HG03469 (cell line): ENCODE measurements around the gene GRK5.

ENCODE experiments used
- ATAC-seq: cut with Tn5 transposase; IDR thresholded peaks from one replicate; pipeline ENCODE4 v1.9.1; 2021; ENCODE audit warnings: mild to moderate bottlenecking, moderate library complexity, moderate number of reproducible peaks; ENCODE audit not compliant: unreplicated experiment

The GRK5 gene

DNA sequence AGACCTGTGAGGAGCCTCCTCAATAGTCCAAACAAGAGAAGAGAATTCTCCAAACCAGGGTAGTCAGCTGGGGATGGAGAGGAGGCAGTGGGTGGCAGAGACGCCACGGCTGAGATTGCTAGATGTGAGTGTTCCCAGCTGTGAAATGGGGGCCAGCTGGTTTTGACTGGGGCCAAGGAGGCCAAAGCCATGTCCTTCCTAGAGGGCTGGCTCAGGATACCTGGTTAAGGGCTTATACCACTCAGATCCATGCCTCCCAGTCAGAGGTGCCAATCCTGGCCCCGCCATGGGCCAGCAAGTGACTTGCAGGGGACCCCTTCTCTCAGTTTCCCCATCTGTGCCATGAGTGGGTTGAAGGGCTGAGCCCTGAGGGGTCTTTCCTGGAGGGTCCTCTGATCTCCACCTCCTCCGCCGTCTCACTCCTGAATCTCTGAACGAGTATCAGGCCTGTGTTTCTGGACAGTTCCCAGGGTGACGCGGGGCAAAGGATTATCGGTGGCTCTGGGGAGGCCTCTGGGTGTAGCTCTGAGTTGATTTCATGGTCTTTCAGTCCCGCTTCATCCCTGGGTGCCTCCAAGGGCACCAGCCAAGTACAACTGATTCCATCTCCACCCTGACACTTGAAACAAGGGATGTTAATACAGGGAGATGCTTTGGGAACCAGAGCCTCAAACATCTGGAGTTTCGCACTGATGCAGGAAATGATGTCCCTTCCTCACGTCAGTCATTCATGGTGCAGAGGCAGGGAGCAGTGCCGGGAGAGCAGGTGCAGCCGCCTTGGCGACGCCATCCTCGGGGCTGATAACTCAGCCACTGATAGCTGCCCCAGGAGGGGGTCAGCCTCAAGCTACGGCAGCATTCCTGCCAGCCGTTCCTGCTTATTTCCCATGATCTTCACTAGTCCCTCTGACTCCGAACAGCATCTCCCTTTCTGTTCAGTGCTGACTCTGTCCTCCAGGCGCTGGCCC, 208.4 kb downstream of the GRK5 start:
- no peak for ATAC-seq

GRCh38 chr10:119416855-119417254, 209.5 kb downstream of the GRK5 start:
- no peak for ATAC-seq

DNA sequence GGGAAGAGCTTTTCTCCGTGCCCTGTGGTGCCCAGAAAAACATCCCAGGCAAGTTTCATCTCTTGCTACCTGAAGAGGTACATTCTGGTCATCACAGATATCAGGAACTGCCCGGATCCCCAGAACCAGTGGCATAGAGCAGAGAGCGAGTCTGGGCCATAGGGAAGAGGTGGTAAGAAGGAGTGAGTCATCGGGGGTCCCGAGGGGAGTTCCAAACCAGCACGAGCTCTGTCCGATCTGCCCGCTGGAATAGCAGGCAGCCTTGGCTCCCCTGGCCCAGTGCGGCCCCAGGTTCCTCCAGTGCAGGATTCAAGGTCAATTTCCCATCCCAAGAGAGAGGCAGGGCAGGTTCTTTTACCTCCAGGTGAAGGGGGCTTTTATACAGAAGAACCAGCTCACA, 210.5 kb downstream of the GRK5 start:
- no peak for ATAC-seq

DNA sequence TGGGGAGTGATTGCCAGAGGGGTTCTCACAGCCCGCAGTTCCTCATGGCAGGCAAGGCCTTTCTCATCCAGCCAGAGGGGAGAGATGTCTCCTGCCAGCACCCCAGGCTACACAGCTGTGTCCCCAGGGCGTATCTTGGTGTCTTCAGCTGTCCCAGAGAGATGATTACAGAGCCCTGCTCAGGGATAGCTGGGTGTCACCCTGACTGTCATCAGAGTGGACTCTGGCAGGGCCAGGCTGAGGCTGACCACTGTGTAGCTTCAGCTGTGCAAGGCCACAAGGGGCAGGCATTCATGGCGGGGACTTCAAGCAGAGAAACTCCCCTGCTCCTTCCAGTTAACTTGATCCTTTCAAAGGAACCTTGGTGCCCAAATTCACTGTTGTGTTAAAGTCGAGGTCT, 211.0 kb downstream of the GRK5 start:
- no peak for ATAC-seq

DNA sequence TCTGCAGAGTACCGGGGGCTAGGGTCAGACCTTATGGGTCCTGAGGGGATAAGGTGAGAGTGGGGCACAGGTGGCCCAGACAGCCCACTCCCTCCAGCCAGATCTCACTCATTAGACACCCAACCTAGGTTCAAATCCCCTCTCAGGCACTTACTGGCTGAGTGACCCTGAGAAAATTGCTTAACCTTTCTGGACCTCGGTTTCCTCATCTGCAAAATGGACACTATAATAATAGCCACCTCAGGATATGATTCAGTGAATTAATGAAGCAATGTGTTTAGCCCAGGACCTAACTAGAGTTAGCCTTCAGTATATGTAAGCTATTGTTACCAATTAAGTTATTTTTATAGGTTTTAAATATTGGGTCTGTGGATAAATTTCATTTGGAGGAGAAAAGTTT, 212.6 kb downstream of the GRK5 start:
- ATAC-seq, result no peak

- ATAC-seq, result no peak
Observed at GRCh38 chr10:119420950-119421875, 213.8 kb downstream of the GRK5 start.

DNA sequence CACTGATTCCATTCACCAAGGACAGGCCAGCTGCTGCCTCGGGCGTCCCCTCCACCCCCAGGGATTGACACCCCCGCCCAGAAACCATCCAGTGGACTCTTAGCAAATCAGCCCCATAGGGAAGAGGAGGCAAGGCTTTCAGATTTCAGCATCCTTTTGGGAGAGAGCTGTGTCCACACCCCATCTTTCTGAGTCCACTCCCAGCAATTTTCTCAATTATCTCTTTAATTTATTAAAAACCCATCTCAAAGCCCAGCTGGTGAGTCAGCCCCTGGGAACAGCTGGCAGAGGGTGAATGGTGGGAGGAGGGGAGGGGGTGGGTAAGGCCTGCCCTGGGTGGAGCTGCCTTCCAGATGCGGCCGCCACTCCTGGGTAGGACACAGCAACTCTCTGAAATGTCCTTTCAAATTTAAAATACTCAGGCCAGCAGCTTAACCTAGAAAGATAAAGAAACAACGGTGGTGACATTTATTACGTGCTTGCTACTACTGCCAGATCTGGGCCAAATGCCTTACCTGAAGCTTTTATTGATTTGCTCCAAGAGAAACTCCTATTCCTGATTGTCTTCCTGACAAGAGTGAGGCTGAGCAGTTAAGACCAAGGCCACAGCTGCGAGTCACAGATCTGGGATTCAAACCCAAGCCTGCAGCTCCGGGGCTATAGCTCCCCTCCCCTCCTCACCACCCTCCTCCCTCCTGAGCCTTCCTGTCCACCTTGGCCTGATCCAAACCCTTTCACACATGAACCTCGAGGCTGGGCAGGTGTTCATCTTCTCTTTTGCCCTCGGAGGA, 214.7 kb downstream of the GRK5 start:
- no peak for ATAC-seq

DNA sequence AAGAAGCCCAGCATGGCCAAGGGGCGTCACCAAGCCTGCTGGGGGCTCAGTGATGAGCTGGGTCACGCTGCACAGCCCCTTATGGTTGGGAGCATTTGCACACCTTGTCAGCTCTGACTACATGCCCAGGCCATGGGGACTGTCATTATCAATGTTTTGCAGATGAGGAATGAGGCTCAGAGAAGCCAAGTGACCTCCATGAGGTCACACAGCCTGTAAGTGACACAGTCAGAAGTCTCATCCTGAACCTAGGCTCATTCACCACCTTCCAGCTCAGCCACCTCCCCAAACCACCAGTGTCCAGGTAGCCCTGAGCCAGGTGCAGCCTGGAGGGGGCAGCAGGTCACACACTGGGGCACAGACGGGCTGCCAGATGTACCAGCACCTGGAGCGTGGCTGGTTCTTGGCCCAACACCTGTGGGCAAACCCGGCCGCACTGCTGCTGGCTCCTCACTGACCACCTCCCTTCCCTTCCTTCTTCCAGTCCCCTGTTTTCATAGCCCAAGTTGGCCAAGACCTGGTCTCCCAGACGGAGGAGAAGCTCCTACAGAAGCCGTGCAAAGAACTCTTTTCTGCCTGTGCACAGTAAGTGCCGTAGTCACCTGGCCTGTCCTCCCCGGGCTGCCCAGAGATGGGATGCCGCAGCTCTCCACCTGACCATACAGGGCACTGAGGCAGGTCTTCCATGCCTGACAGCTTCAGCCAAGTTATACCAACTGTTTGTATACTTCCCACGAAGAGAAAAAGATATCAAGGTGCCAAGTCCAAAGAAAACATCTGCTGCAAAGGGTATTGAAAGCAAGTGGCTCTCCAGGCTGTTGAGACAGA, 215.5 kb downstream of the GRK5 start:
- no peak for ATAC-seq

DNA sequence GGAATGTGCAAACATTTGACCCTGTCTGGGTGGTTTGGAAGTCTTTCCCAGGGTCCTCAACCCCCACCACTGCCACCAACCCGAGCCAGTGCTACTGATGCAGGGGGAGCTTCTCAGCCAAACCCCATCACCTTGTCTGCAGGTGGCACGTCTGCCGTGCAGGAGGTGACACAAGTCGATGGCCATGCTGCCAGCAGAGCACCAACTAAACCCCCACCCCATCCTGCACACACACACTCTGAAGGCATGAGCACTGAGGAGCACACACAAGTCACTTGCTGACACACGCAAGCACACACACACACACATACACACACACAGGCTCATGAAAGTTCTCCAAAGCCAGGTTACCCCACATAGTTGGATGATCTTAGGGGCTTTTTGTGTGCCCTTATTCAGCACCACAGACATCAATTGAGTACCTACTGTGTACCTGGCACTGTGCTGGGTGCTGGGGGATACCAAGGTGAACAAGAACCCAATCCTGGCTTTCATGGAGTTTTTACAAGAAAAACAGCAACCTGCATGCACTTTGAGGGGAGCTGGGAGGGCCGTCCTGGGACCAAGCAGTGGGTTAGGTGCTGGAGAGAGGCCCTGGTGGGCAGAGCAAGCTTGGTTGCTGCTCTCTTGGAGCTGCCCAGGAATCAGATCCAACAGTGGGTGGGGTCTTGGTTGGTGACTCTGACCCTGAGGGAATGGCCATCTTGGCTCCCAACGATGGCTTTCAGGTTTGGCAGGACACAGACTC, 216.3 kb downstream of the GRK5 start:
- no peak for ATAC-seq

DNA sequence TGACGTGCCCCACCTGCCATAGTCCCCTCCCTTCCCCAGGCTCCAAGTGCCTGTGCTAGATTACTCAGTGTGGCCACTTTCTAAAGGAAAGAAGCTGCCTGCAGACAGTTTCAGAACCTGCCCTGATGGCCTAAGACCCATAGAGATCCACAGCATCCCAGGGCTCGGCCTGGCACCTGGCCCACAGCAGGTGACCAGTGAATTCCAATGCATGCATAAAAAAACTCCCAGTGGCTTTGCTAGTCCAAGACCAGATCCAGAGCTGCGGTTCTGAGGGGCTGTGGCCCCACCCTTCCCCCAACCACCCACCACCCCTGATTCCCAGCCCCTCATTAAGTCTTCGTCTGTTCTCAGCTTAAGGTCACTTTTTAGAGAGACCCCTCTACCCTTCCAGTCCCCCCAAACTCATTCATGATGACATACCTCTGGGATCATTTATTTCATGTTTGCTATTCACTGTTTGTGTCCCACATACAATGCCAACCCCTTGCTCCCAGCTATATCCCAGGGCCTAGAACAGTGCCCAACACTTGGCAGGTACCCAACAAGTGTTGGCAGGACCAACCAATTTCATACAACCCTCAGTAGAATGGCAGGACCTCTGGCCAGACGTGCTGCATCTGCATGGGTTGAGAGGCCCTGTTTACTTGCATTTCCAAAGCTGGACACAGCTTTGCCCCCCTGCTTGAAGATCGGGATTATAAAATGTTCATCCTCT, 217.0 kb downstream of the GRK5 start:
- ATAC-seq, result no peak

DNA sequence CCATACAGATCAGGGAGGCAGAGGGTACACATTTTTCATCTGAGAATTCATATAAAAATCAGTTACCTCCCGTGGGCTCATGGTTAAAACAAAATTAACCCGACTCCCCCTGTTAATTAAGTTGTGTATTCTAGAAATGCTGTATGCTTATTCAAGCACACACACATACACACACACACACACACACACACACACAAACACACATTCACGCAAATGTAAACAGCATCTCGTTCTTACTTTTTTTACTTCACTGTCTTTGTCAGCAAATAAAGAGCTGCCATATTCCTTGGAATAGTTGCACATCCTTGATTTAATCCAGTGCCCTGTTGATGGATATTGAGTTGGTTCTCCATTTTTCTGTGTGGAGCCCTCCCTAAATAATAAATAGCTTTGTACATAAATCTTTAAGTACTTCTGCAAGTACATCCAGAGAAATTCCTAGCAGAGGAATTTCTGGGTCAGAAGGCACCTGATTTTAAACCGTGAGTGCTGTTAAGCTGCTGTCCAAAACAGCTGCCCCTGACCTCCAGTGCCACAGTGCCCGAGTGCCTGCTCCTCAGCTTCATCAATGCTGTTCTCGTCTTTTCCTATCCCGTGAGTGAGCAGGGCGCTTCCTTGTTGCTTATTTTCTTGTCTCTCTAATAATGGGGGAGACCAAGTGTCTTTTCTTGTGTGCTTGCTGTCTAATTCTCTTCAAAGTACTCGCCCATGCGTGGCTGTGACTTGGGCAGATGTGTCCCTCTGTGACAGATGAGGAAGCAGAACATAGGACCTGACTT, 217.9 kb downstream of the GRK5 start:
- ATAC-seq, result no peak

- ATAC-seq, result no peak
Observed at GRCh38 chr10:119425881-119426170, 218.5 kb downstream of the GRK5 start.

- no peak for ATAC-seq
Observed at GRCh38 chr10:119426699-119427098, 219.3 kb downstream of the GRK5 start.

GRCh38 chr10:119427263-119427864, 220.0 kb downstream of the GRK5 start:
- no peak for ATAC-seq

GRCh38 chr10:119428789-119429188, 221.4 kb downstream of the GRK5 start:
- ATAC-seq, result no peak

GRCh38 chr10:119429771-119430170, 222.4 kb downstream of the GRK5 start:
- no peak for ATAC-seq

GRCh38 chr10:119431034-119431772, 223.8 kb downstream of the GRK5 start:
- ATAC-seq, result no peak
